ENCODE measurements around the gene RTF2. TPM values are rescaled to one million over a fixed set of nuclear protein-coding genes. Genes with fewer than 3 reads are reported as not detected.

The RTF2 gene
- total RNA-seq, 1 experiment from 2014 or later: 99.1 TPM

DNA sequence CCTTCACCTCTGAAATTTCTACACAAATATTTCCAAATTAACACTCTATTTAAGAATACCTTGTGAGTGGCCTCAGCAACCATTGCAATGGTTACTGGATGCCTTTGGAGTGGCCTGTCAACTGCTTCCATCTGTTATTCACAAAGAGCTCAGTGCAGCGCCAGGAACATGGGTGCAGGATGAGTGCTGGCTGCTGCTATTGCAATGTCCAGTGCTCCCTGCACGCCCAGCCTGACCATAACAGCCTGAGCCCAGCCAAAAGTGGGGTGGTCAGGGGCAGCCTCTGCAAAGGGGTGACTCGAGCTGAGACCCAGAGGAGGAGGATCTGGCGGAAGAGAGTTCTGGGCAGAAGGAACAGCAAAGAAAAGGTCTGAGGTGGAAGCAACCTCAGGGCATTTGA, 38.0 kb upstream of the RTF2 start:
- no peak overlapping the region for H3K4me3 ChIP-seq (ENCODE audit: low read depth, low read length, poor library complexity, severe bottlenecking)
- TF ChIP-seq CTCF (conservative IDR thresholded peaks at IDR 0.05; ENCODE audit: low read depth, low read length): no peak
- TF ChIP-seq EZH2 (IDR thresholded peaks at IDR 0.05; ENCODE audit: borderline replicate concordance, low read depth, low read length, poor library complexity, severe bottlenecking): no peak
- BruUV-seq (replicated peaks): no TSS peak
- H3K27ac ChIP-seq (ENCODE audit: low read depth, low read length, poor library complexity, severe bottlenecking): no peak overlapping the region
- ChIA-PET CTCF (no interaction called here), POLR2A (ENCODE audit: low non-redundant PET) (no interaction called here)
- no peak for DNase-seq (ENCODE audit: low spot score)
- intact Hi-C loops (cut with micrococcal nuclease; ENCODE audit: unreplicated experiment): no loop called here
- H3K4me1 ChIP-seq (ENCODE audit: insufficient read depth, low read length, poor library complexity, severe bottlenecking): no peaks in the 10 kb centered on the region
- no peaks in the 10 kb centered on the region for H3K9me3 ChIP-seq (ENCODE audit: low read depth, low read length, poor library complexity, severe bottlenecking)
- H3K36me3 ChIP-seq (ENCODE audit: insufficient read depth, low read length, poor library complexity, severe bottlenecking): no peaks in the 10 kb centered on the region
- no peaks in the 10 kb centered on the region for H3K27me3 ChIP-seq (replicated peaks; ENCODE audit: insufficient read depth, low read depth, low read length, poor library complexity)

GRCh38 chr20:56430957-56431356, 37.5 kb upstream of the RTF2 start:
- CTCF ChIA-PET: no interaction called here
- no peak for TF ChIP-seq CTCF (conservative IDR thresholded peaks at IDR 0.05; ENCODE audit: low read depth, low read length)
- TF ChIP-seq EZH2 (IDR thresholded peaks at IDR 0.05; ENCODE audit: borderline replicate concordance, low read depth, low read length, poor library complexity, severe bottlenecking): no peak

GRCh38 chr20:56431471-56431870, 37.0 kb upstream of the RTF2 start:
- TF ChIP-seq EZH2 (IDR thresholded peaks at IDR 0.05; ENCODE audit: borderline replicate concordance, low read depth, low read length, poor library complexity, severe bottlenecking): no peak
- TF ChIP-seq CTCF (conservative IDR thresholded peaks at IDR 0.05; ENCODE audit: low read depth, low read length): no peak
- no peaks in the 10 kb centered on the region for H3K4me1 ChIP-seq (ENCODE audit: insufficient read depth, low read length, poor library complexity, severe bottlenecking)
- CTCF ChIA-PET: no interaction called here

More at GRCh38 chr20:56430957-56431356, 37.5 kb upstream of the RTF2 start:
- no peak overlapping the region for H3K4me3 ChIP-seq (ENCODE audit: low read depth, low read length, poor library complexity, severe bottlenecking)
- H3K4me1 ChIP-seq (ENCODE audit: insufficient read depth, low read length, poor library complexity, severe bottlenecking): no peaks in the 10 kb centered on the region
- no peaks in the 10 kb centered on the region for H3K9me3 ChIP-seq (ENCODE audit: low read depth, low read length, poor library complexity, severe bottlenecking)
- no TSS peak for BruUV-seq (replicated peaks)
- H3K36me3 ChIP-seq (ENCODE audit: insufficient read depth, low read length, poor library complexity, severe bottlenecking): no peaks in the 10 kb centered on the region
- POLR2A ChIA-PET (ENCODE audit: low non-redundant PET): no interaction called here
- intact Hi-C loops (cut with micrococcal nuclease; ENCODE audit: unreplicated experiment): no loop called here
- no peak overlapping the region for H3K27ac ChIP-seq (ENCODE audit: low read depth, low read length, poor library complexity, severe bottlenecking)
- no peaks in the 10 kb centered on the region for H3K27me3 ChIP-seq (replicated peaks; ENCODE audit: insufficient read depth, low read depth, low read length, poor library complexity)
- no peak for DNase-seq (ENCODE audit: low spot score)

More at GRCh38 chr20:56431471-56431870, 37.0 kb upstream of the RTF2 start:
- no TSS peak for BruUV-seq (replicated peaks)
- Histone ChIP-seq H3K4me3 (ENCODE audit: low read depth, low read length, poor library complexity, severe bottlenecking) (no peak overlapping the region), H3K27me3 (replicated peaks; ENCODE audit: insufficient read depth, low read depth, low read length, poor library complexity) (no peaks in the 10 kb centered on the region), H3K27ac (ENCODE audit: low read depth, low read length, poor library complexity, severe bottlenecking) (no peak overlapping the region), H3K9me3 (ENCODE audit: low read depth, low read length, poor library complexity, severe bottlenecking) (no peaks in the 10 kb centered on the region), H3K36me3 (ENCODE audit: insufficient read depth, low read length, poor library complexity, severe bottlenecking) (no peaks in the 10 kb centered on the region)
- POLR2A ChIA-PET (ENCODE audit: low non-redundant PET): interaction anchor here (0.5 kb wide), 1 partner anchor 614 kb away, joined by 11 read pairs; no protein-coding TSS in a partner anchor
- no peak for DNase-seq (ENCODE audit: low spot score)
- intact Hi-C loops (cut with micrococcal nuclease; ENCODE audit: unreplicated experiment): no loop called here
